GM18502 (cell line): ENCODE measurements around the gene PRDM11.

Experiments
- ATAC-seq: cut with Tn5 transposase; IDR thresholded peaks from one replicate; pipeline ENCODE4 v1.9.1; 2021; ENCODE audit warnings: mild to moderate bottlenecking; ENCODE audit not compliant: unreplicated experiment, poor library complexity

PRDM11 gene

GRCh38 chr11:45171550-45171949, 25.1 kb downstream of the PRDM11 start:
- no peak for ATAC-seq

GRCh38 chr11:45173064-45173463, 26.6 kb downstream of the PRDM11 start:
- ATAC-seq = no peak

GRCh38 chr11:45174168-45174835, 27.9 kb downstream of the PRDM11 start:
- no peak for ATAC-seq

- ATAC-seq = no peak
Measured at GRCh38 chr11:45174963-45175362, 28.5 kb downstream of the PRDM11 start.

- ATAC-seq = no peak
Measured at GRCh38 chr11:45176996-45177395, 30.6 kb downstream of the PRDM11 start.

- ATAC-seq = no peak
Measured at GRCh38 chr11:45178223-45178622, 31.8 kb downstream of the PRDM11 start.

GRCh38 chr11:45178890-45179671, 32.6 kb downstream of the PRDM11 start:
- no peak for ATAC-seq

- no peak for ATAC-seq
Measured at GRCh38 chr11:45179686-45180178, 33.3 kb downstream of the PRDM11 start.

- no peak for ATAC-seq
Measured at GRCh38 chr11:45180179-45180847, 33.9 kb downstream of the PRDM11 start.

GRCh38 chr11:45180848-45181192, 34.4 kb downstream of the PRDM11 start:
- no peak for ATAC-seq

- ATAC-seq = no peak
Measured at GRCh38 chr11:45181193-45181888, 34.9 kb downstream of the PRDM11 start.

- ATAC-seq = no peak
Measured at GRCh38 chr11:45181889-45182550, 35.6 kb downstream of the PRDM11 start.

- ATAC-seq = no peak
Measured at GRCh38 chr11:45182902-45183301, 36.5 kb downstream of the PRDM11 start.

- no peak for ATAC-seq
Measured at GRCh38 chr11:45184640-45185039, 38.2 kb downstream of the PRDM11 start.

GRCh38 chr11:45185228-45185729, 38.8 kb downstream of the PRDM11 start:
- ATAC-seq = no peak

- ATAC-seq = no peak
Measured at GRCh38 chr11:45187375-45187774, 40.9 kb downstream of the PRDM11 start.

GRCh38 chr11:45188127-45188526, 41.7 kb downstream of the PRDM11 start:
- no peak for ATAC-seq

- no peak for ATAC-seq
Measured at GRCh38 chr11:45189230-45189629, 42.8 kb downstream of the PRDM11 start.

GRCh38 chr11:45193695-45194094, 47.3 kb downstream of the PRDM11 start:
- no peak for ATAC-seq

- ATAC-seq = no peak
Measured at GRCh38 chr11:45204761-45205160, 58.3 kb downstream of the PRDM11 start.
